Lung microvascular endothelial cell (primary cell): ENCODE results near the gene ATL2. TPM values are rescaled to one million over a fixed set of nuclear protein-coding genes. Genes with fewer than 3 reads are reported as not detected.
A peak's percentile ranks its signal among the peaks of the same experiment; 100 is the strongest.
"Not testable (repeated sequence)": the region's sequence is repeated elsewhere in the genome, so short reads cannot be mapped to it uniquely, and the experiment has no call there.

Experiments used
- DNase-seq, 2 donors: peaks; one replicate each; pipeline versions ENCODE4 v3.0.0 to v3.0.0-alpha.2; 2010; ENCODE audit warnings: low read depth in 2 of 2
- total RNA-seq: library from RNA; depleted of rRNA; stranded (reverse); fragments of >200 nt; gene quantifications from 2 replicates; pipeline ENCODE4 v1.2.1, GENCODE V29; 2014

The ATL2 gene
- total RNA-seq, 1 donor from 2014 or later, result 46.4 TPM

GRCh38 chr2:38330754-38331153 lies 46.3 kb downstream of the ATL2 start:
- DNase-seq, result no peak

GRCh38 chr2:38327580-38327979 lies 49.5 kb downstream of the ATL2 start:
- DNase-seq, result no peak

GRCh38 chr2:38323623-38324022 lies 53.5 kb downstream of the ATL2 start:
- DNase-seq, result no peak

GRCh38 chr2:38322224-38322914 lies 54.7 kb downstream of the ATL2 start:
- DNase-seq, result no peak

- DNase-seq, result not testable (repeated sequence)
Measured at GRCh38 chr2:38319240-38319639, 57.8 kb downstream of the ATL2 start.

- DNase-seq, result no peak
Measured at GRCh38 chr2:38317725-38318124, 59.3 kb downstream of the ATL2 start.

GRCh38 chr2:38315707-38316333 lies 61.3 kb downstream of the ATL2 start:
- DNase-seq, result peak; percentile 55 to 63

- no peak for DNase-seq
Measured at GRCh38 chr2:38308821-38309220, 68.3 kb downstream of the ATL2 start.

- DNase-seq, result no peak
Measured at GRCh38 chr2:38301969-38302702, 74.9 kb downstream of the ATL2 start.

- DNase-seq, result no peak
Measured at GRCh38 chr2:38301340-38301968, 75.6 kb downstream of the ATL2 start.

- no peak for DNase-seq
Measured at GRCh38 chr2:38298539-38298938, 78.5 kb downstream of the ATL2 start.

- DNase-seq, result no peak
Measured at GRCh38 chr2:38296197-38296780, 80.8 kb downstream of the ATL2 start.

GRCh38 chr2:38294597-38294996 lies 82.5 kb downstream of the ATL2 start:
- no peak for DNase-seq

- no peak for DNase-seq
Measured at GRCh38 chr2:38293152-38293865, 83.8 kb downstream of the ATL2 start.

GRCh38 chr2:38290332-38290731 lies 86.7 kb downstream of the ATL2 start:
- no peak for DNase-seq

- DNase-seq, result no peak
Measured at GRCh38 chr2:38284971-38285370, 92.1 kb downstream of the ATL2 start.

GRCh38 chr2:38281095-38281742 lies 95.9 kb downstream of the ATL2 start:
- DNase-seq, result no peak

GRCh38 chr2:38279201-38279600 lies 97.9 kb downstream of the ATL2 start:
- DNase-seq, result no peak

- not testable (repeated sequence) for DNase-seq
Measured at GRCh38 chr2:38278117-38278438, 99.0 kb downstream of the ATL2 start.

GRCh38 chr2:38277245-38278116 lies 99.6 kb downstream of the ATL2 start:
- DNase-seq, result no peak
